G401 (cell line): ENCODE measurements around the gene RAPGEF3. TPM values are rescaled to one million over a fixed set of nuclear protein-coding genes. Genes with fewer than 3 reads are reported as not detected.

Experiments
- DNase-seq: peaks from one replicate; pipeline ENCODE4 v3.0.0-alpha.2; 2015; ENCODE audit warnings: low spot score
- in situ Hi-C: cut with HindIII; loops from 2 replicates; pipeline ENCODE4 v1.10.0; 2016; ENCODE audit warnings: low sequenced_read_pairs, mixed read lengths
- total RNA-seq: library from RNA; depleted of rRNA; stranded (reverse); fragments of >200 nt; shearing (Covaris generic); gene quantifications from 2 replicates; pipeline ENCODE4 v1.2.3, GENCODE V29; 2014

Gene RAPGEF3
- total RNA-seq, 1 experiment from 2014 or later: 9.0 TPM

DNA sequence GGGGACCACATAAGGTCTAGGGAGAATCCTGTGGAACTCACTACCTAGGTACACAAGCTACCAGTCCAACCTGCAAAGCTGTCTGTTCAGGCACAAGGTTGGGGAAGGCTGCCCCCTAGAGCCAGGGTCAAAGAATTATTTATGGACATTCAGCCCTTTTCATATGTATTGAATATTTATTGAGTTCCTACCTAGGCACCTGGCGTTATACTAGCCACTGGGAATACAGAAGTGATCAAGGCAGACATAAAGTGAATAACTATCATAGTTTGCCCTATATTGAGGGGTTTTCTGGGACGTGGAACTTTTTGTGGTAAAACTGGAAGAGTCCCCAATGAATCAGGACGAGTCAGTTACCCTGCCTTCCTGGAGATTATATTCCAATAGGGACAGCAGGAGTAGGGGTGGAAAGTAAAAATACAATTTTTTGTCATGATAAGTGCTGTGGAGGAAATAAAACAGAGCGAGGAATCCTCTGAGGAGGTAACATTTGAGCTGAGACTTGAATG is 8.6 kb upstream of the RAPGEF3 start:
- no peak for DNase-seq

DNA sequence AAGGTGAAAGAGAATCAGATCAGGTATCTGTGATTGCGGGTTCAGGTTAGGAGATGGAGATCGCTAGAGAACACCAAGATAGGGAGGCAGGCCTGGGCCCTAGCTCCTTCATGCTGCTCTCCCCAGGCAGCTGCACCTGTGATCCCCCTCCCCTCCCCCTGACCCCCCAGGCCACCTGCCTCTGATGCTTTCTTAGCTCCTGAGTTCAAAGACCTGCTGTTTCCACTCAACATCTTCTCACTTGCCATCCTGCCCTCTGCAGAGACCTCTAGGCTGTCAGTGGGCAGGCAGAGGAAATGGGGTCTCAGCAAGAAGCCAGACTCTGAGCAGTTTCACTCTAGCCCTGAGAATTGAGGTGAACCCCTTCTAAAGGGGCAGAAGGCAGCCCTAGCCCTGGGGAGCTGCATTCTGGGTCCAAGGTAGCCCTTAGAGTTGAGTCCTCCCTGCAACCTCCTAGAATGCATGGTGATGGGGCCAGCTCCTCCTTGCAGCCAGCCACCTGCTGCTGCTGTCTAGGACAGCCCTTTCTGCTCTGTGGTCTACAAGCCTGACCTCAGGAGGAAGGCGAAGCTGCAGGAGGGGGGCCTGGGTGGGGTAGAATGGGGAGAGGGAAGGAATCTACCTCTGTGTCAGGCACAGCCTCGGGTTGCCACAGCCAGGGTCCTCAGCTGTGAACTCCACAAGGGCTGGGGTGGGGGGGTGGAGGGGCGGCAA is 8.0 kb upstream of the RAPGEF3 start:
- DNase-seq: no peak
- in situ Hi-C loops: no loop called here

More for the DNA sequence above, 8.6 kb upstream of the RAPGEF3 start:
- in situ Hi-C loops: no loop called here

DNA sequence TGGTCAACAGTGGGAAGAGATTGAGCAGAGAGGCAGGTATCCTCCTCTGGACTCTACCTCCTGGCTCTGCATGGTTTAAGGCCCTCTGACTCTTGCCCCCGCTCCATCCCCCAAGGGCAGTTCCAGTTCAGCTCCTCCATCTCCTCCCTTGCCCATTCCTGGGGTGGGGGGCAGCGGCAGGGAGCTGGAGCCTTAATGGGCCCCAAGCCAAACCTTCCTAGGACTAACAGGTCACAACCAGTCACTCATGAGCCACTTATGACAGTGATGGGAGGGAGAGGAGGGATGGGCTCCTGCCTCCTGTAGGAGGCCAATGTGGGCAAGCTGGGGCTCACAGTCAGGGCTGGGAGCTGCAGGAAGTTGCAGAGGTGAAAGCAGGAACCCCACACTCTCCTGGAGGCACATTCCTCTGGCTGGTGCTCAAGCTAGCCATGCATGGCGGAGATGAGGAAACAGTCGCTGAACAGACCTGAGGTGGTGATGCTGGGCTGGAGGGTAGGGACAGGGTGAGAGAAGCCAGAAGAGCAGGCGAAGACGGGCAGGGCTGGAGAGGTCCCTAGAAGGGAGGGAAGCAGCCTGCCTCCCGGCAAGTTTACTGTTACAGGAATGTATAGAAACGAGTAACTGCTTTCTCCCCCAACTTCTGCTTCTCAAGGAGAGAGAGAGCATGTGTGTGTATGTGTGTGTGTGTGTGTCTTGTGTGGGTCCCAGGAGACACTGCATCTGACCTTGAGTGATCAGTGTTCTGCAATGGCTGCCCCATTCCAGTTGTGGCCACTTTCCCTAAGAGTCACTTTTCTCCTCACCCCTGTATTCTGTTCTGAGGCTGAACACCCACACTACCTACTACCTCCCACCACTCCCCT is 5.0 kb upstream of the RAPGEF3 start:
- no peak for DNase-seq
- in situ Hi-C loops: no loop called here

DNA sequence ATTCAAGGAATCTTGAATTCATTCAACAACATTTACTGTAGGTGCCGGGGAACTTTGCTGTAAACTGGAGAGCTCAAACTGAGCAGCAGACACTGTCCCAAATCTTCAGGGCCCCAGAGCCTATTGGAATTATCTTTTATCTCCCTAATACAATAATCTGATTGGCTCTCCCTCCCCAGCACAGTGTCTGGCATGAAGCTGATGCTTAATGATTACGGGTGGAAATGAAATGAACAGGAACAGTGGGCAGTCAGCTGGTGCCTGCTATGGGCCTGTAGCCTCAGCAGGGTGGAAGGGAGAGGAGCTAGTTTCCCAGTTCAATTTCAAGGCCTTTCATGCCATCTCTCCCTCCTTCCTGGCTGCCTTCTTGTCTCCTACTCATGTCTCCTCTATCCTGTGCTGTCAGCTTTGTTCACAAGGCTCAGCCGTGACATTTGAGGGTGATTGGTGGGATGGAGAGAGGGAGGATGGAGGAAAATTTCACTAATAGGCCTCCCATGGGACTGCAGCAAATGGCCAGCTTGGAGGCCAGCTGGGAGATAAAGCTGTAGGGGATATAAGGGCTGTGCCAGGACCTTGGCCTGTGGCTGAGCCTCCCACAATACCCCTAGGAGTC is 4.3 kb upstream of the RAPGEF3 start:
- no peak for DNase-seq
- in situ Hi-C loops: no loop called here

DNA sequence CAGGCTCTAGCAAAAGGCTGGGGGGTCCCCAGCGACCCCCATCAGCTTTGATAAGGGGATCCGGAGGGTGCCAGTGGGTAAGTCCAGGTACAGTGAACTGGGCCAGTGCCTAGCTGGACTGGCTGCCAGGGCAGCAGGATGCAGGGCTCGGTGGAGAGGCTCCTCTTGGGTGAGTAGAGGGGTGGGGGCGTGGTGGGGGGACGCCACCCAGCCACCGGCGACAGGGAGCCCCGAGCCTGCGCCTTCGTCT is 171 bp downstream of the RAPGEF3 start:
- in situ Hi-C loops: no loop called here

DNA sequence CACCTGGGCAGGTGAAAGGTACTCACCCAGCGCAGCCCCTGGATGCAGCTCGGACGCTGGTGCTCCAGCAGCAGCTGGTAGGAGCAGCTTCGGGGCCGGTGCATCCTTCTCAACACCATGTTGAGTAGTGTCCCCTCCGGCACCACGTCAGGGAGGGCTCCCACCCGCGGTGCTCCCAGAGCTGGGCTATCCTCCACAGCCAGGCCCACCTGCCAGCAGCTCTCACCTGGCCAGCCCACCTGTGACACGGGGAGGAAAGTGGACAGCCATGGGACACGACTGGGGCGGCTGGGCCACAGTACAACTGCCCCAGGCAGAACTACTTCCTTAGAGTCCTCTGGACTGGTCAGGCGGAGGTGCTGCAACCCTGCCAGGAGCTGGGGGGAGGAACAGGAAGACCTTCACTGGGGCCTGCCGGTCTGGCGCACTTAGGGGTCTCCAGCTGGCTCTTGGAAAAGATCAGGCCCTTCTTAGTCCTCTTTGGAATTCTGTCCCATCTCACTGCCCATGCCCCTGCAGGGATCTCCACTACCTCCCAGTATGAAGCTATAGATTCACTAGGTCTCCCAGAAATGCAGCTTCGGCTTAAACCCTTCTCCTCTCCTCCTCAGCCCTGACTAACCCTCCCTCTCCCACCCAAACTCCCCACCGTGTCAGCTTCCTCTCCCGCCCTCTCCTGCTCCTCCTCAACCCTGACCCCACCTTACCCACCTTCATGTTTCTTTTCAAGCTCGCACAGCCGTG is 668 bp downstream of the RAPGEF3 start:
- DNase-seq: no peak
- in situ Hi-C loops: no loop called here

More for the DNA sequence above, 171 bp downstream of the RAPGEF3 start:
- no peak for DNase-seq

DNA sequence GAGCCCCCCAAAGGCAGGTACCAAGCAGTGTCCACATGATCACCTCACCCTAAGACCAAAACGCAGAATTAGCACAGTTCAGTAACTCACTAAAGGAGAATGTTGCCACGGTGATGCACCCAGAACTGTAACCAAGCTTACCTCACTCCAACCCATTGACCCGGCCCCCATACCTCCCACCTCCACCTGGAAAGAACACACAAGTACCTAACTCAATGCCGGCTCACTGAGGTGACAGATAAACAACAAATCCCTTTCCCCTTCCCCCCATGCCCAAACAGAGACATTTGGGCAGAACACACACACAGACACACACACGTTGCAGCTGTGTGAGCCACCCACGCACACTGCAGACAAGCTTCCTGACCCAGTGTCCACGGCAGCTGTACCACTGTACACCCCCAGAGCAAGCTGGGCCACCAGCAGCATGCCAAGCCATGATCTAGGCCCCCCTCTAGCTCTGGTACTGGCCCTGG is 1.3 kb downstream of the RAPGEF3 start:
- no peak for DNase-seq
- in situ Hi-C loops: no loop called here

DNA sequence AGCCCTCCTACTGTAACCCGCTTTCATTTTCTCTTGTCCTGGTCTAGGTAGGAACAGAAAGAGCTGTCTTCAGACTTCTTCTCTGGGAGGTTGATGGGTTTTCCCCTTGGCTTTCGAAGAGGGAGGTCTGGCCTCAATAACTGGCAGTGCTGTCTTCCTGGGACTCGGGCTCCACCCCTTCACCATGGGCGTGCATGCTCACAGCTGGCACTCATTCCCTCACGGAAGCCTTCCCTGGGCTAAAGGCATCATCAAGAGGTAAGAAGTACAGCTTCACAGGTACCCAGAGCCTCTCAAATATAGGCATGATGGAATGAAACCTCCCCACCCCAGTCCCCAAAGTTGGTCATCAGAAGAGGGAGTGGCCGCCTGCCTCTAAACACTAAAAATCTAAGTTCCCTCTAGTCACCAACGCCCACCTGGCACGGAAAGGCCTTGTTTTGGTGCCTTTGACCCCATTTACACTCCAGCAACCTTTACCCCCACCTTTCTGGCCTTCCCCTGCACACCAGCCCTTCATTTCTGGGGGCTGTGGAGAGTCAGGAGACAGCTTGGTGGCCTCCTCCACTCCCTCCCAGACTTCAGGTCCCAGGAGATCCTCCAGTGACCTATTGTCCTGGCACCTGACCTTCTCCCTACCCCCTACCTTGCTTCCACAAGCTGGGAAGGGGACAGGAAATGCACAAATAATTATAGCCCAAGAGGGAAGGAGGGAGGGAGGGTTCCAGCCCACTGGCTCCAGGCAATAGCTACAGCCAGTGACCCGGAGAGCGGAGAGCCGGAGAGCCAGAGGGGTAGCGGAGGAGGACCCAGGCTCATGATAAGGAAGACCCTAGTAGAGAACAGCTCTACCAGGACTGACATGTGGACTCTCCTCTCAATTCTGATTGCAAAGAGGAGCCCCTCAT is 2.8 kb downstream of the RAPGEF3 start:
- in situ Hi-C loops: no loop called here

DNA sequence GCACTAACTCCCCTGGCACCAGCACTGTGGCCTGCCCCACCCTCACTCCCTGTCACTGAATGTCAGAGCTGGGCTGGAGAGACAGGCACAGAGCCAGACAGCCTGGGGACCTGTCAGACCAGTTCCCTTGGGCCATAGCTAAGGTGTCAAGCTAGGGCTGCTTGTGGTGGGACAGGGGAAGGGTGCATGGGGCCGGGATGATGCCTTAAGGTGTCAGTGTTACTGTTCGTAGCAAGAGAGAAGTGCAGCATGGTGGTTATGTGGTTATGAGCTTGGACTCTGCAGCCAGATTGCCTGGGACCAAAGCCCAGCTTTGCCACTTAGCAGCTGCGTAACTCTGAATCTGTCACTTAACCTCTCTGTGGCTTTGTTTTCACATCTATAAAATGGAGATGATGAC is 3.8 kb downstream of the RAPGEF3 start:
- no peak for DNase-seq
- in situ Hi-C loops: no loop called here

More for the DNA sequence above, 2.8 kb downstream of the RAPGEF3 start:
- no peak for DNase-seq

DNA sequence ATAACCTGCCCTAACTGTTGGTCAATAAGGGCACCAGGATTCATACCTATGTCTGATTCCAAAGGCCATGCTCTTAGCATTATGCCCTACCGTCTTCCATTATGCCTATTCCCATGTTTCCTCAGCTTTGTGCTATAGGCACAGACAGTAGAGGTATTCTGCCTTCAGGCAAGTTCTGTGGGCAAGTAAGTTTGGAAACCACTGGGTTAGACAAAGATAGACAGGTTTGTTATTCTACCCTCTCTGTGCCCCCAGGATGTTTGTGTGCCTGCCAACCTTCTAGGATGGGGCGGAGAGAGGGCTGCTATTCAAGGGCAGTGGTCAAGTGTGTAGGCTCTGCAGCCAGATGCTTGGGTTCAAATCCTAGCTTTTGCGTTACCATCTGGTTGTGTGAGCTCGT is 4.6 kb downstream of the RAPGEF3 start:
- no peak for DNase-seq
- in situ Hi-C loops: no loop called here

DNA sequence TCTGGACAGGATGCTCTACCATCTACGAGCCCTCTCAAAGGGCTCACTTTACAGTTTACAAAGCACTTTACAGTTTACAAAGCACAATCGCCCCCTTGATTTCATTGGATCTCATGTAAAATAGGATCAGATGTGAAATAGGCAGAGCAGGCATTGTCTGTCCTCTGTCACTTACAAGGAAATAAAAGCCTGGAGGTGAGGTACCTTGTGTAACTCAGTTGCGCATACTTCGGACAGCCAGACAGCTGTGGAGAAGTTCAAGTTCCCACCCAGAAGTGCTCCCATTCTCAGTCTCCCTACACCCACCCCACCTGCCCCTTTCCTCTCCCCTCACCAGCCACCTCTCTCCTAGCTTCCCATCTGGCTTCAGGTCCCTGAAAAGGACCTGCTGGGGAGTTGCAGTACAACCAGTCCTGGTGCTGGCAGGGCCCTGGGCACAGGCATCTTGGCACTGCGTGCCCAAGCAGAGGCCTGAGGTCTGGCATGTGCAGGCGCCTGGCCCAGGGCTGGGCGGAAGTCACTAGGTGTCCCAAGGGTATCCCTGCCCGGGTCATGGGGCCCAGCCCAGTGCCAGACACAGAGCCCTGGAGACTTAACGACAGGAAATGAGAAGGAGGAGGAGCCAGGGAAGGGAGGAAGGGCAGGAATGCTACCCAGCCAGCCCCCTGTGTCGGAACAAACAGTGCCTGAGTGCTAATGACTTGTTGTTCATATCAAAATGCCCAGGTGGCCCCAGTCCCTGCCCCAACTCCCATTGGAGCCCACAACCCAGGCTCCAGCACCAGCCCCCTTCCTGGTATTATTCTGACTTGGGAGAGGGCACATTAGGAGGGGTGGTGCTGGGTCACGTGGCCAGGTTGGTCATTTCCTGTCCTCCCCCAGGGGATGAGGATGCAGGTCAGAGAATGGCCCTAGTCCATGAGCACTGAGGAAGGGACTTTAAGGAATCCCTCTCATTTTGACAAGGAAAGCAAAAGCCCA is 5.4 kb downstream of the RAPGEF3 start:
- DNase-seq: no peak
- in situ Hi-C loops: no loop called here

DNA sequence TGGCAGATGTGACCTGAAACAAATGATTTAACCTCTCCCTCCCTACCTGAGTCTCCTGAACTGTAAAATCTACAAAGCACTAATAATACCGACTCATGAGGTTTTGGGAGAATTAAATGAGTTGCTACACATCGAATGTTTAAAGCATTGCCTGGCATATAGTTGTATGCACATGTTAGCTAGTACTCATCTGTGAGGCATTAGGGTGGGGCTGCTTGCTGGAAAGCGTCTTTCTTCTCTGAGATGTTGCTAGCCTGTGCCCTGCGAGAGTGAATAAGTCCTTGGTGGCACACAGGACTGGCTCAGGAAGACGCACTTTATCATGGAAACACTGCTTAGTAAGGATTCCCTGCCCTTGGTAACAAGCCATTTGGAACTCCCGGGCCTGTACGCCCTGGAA is 6.1 kb downstream of the RAPGEF3 start:
- DNase-seq: no peak
- in situ Hi-C loops: no loop called here

DNA sequence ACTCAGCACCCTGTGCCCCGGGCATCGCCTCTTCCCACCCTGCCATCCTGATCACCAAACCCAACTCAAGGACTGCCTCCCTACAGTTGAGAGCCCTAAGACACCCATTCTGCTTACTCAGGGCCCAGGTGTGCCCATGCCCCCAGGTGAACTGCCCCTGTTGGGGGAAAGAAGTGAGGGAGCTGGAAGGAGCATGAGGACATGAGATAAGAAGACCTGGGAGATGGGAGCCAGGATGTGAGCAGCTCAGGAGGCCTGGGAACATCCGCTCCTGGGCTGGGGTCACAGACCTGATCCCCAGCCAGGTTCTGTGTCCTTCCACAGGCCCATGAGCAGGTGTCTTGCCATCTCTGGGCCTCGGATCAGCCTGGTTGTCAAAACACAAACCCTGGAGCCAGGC is 6.6 kb downstream of the RAPGEF3 start:
- DNase-seq: no peak

DNA sequence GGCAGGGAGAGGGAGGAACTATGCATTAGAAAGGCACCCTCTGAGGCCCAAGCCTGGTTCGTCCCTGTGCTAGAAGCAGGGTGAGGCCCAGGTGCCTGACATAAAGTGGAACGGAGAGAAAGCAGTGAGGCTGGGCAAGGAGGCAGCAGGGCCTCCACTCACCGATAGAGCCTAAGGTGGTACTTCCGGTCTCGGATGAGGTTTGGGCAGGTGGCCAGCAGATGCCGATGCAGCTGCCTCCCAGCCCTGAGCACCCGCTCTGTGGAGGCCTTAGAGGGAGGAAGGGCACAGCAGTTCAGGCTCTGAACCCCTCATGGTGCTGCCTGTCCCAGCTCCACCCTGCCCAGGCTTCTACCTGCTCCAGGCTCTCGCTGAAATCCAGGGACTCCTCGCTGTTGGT is 7.1 kb downstream of the RAPGEF3 start:
- no peak for DNase-seq

More for the DNA sequence above, 6.6 kb downstream of the RAPGEF3 start:
- in situ Hi-C loops: no loop called here

DNA sequence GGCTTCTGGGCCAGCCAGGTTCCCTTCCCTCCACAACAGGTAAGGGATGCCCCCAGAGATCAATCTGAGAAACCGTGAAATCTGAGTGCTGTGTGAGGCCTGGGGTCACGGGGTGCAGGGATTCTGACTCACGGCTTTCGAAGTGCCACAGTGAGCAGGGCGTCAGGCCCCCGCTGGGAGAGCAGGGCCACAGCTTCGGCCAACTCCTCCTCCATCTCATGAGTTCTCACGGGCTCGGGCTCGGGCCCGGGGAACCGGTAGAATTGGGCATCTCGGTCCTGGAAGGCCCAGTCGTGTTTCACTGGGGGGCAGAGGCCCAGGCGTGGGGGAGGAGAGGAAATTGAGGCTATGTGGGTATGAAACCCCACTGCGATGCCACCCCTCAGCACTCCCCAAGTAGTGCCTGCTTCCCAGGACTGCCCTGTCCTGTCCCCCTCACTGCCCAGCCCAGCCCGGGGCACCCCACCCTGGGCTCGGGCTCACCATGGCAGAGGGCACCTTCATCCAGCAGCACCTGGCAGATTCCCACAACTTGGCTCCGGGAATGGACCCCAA is 7.7 kb downstream of the RAPGEF3 start:
- DNase-seq: no peak
- in situ Hi-C loops: no loop called here

More for the DNA sequence above, 7.1 kb downstream of the RAPGEF3 start:
- in situ Hi-C loops: no loop called here

DNA sequence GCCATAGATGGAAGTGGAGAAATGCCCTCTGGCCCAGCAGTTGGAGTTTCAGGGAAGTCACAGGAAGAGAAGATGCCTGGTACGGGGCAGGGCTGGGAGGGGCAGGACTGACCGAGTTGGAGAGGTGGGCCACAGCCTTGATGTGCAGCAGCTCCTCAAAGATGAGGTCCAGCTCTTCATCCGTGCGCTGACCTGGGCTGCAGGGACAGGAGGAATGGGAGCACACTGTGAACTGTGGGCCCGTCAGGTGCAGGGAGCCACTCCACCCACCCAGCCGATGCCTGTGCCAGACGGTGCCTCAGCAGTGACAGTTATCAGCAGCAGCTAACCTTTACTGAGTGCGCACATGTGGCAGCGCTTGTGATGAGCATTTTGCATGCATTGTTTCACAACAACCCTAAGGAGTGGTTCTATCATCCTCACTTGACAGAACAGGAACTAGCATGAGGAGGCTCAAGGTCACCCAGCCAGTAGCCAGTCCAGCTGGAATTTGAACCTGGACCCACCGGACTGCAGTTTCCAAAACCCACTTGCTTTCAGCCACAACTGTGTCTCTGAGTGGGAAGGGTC is 8.4 kb downstream of the RAPGEF3 start:
- no peak for DNase-seq
- in situ Hi-C loops: no loop called here

DNA sequence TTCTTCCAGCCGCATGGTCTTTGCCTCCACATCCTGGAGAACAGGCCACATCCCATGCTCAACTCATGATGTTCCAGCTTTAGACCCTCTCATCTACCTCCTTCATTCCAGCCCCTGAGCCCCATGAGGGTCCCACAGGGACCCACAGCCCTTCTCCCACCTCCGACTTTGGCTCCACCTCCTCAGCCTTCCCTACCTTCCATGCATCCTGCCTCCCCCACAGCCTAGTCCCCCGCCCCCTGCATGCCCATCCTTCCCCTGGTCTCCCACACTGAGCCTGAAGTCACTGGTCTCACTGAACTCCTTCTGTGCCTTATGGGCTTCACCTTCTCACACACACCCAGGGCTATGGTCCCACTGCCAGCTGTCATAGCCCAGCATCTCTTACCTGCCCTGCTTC is 9.8 kb downstream of the RAPGEF3 start:
- no peak for DNase-seq
- in situ Hi-C loops: no loop called here
